C4-2B (cell line): ENCODE data around the gene RACK1.
A peak's percentile ranks its signal among the peaks of the same experiment; 100 is the strongest.

ENCODE experiments used
- H3K27ac ChIP-seq: fragments of 450-650 bp; 2 replicates; pipeline ENCODE4 v1.5.1; 2017
- ZFX ChIP-seq: fragments of 450-650 bp; IDR thresholded peaks from 2 replicates; pipeline ENCODE4 v1.6.1; 2017
- TF ChIP-seq, protein P1 (sequence below): fragments of 450-650 bp; conservative IDR thresholded peaks from 2 replicates; pipeline ENCODE4 v1.5.1; 2017; ENCODE audit warnings: mild to moderate bottlenecking

RACK1 gene

GRCh38 chr5:181255276-181255675, 11.6 kb upstream of the RACK1 start:
- H3K27ac ChIP-seq = no peak overlapping the region
- no peak for TF ChIP-seq ZFX
- TF ChIP-seq, protein P1, sequence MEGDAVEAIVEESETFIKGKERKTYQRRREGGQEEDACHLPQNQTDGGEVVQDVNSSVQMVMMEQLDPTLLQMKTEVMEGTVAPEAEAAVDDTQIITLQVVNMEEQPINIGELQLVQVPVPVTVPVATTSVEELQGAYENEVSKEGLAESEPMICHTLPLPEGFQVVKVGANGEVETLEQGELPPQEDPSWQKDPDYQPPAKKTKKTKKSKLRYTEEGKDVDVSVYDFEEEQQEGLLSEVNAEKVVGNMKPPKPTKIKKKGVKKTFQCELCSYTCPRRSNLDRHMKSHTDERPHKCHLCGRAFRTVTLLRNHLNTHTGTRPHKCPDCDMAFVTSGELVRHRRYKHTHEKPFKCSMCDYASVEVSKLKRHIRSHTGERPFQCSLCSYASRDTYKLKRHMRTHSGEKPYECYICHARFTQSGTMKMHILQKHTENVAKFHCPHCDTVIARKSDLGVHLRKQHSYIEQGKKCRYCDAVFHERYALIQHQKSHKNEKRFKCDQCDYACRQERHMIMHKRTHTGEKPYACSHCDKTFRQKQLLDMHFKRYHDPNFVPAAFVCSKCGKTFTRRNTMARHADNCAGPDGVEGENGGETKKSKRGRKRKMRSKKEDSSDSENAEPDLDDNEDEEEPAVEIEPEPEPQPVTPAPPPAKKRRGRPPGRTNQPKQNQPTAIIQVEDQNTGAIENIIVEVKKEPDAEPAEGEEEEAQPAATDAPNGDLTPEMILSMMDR = no peak

DNA sequence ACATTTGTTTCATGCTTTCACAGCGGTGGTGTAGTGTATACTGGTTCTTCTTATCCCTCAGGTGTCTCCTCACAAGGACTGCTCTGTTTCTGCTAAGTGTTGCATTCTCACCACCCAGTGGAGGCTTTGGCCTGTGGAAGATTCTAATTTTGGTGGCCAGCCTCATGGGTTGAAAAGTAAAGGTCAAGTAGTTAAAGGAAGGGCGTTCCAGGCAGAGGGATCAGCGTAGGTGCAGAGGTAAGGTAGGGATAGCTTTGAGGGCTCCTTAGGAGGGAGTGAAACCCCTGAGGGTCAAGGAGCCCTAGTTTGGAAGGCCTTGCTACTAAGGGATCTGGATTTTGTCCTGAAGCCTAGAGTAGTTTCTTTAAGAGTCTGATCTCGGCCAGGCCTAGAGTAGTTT, 4.6 kb upstream of the RACK1 start:
- TF ChIP-seq, protein P1 = no peak
- no peak for TF ChIP-seq ZFX
- peak overlapping the region; percentile 98 for H3K27ac ChIP-seq

- TF ChIP-seq ZFX = peak; percentile 71
- TF ChIP-seq, protein P1 = no peak
- peak overlapping the region; percentile 98 for H3K27ac ChIP-seq
Measured at GRCh38 chr5:181246276-181247049, 2.8 kb upstream of the RACK1 start.

GRCh38 chr5:181245427-181246275, 1.9 kb upstream of the RACK1 start:
- TF ChIP-seq, protein P1 = no peak
- peak overlapping the region; percentile 98 for H3K27ac ChIP-seq

DNA sequence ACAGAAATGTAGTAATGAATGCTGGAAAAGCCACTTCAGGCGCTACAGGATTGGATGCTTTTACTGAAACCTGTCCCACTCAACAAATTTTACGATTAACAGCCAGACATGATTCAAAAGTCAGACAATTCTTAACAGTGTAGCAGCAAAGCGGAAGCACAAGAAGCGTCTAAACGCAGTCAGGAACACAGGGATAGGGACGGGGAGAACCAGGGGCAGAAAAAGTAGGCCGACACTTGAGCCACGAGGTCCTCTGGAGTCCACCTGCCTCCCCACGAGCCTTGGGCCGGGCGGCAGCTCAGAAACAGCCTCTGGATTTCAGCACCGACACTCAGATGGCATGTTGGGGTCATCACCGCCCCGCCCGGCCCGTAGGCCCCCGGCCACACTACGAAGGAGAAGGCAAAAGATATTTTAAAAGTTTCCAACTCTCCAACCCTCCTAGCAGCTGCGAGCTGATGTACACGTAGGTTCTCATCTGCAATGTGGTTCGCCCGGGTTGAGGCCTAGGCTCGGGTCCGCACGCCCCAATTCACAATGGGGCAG, 615 bp downstream of the RACK1 start:
- peak; percentile 92; the same call in 1 of the 2 replicates for TF ChIP-seq ZFX
- TF ChIP-seq, protein P1 = no peak
- peak overlapping the region; percentile 98 for H3K27ac ChIP-seq

DNA sequence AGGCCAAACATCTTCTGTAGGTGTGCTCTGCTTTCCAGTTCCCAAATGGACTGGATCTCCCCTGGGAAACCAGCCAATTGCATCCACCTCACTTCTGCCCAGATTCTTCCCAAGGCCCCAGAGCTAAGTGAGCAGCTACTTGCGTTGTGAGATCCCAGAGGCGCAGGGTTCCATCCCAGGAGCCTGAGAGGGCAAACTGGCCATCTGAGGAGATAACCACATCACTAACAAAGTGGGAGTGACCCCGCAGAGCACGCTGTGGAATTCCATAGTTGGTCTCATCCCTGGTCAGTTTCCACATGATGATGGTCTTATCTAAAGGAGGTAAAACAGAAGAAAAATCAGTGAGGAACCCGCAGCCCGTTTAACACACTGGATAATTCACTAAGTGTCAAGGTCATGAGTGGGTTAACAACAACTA, 1.7 kb downstream of the RACK1 start:
- peak overlapping the region; percentile 98 for H3K27ac ChIP-seq
- no peak for TF ChIP-seq ZFX
- TF ChIP-seq, protein P1 = no peak
